HCT116 (cell line): ENCODE data around the gene RHBDF2.

Source experiments
- SP1 ChIP-seq: IDR thresholded peaks from 2 replicates; pipeline ENCODE4 v1.6.1; 2012; ENCODE audit warnings: low read depth
- ZBTB33 ChIP-seq: IDR thresholded peaks from 2 replicates; pipeline ENCODE4 v1.6.1; 2011; ENCODE audit warnings: mild to moderate bottlenecking, low read length, moderate library complexity; ENCODE audit not compliant: insufficient replicate concordance; ENCODE audit errors: extremely low read depth
- TF ChIP-seq, protein P1 (sequence below), 3 experiments: fragments of 200-600 bp in 1 of 3; sonication (generic) in 1 of 3; IDR thresholded peaks in 2 of 3; conservative IDR thresholded peaks in 1 of 3; 2 replicates each; pipeline ENCODE4 v1.5.1; 2012 to 2017; ENCODE audit warnings: low read depth in 2 of 3, low read length in 2 of 3, antibody characterized with exemption in 1 of 3, borderline replicate concordance in 1 of 3, control low read depth in 1 of 3, mild to moderate bottlenecking in 1 of 3, mixed read lengths in 1 of 3, mixed run types in 1 of 3, moderate library complexity in 1 of 3; ENCODE audit not compliant: insufficient read depth in 1 of 3

- TF ChIP-seq, protein P1, sequence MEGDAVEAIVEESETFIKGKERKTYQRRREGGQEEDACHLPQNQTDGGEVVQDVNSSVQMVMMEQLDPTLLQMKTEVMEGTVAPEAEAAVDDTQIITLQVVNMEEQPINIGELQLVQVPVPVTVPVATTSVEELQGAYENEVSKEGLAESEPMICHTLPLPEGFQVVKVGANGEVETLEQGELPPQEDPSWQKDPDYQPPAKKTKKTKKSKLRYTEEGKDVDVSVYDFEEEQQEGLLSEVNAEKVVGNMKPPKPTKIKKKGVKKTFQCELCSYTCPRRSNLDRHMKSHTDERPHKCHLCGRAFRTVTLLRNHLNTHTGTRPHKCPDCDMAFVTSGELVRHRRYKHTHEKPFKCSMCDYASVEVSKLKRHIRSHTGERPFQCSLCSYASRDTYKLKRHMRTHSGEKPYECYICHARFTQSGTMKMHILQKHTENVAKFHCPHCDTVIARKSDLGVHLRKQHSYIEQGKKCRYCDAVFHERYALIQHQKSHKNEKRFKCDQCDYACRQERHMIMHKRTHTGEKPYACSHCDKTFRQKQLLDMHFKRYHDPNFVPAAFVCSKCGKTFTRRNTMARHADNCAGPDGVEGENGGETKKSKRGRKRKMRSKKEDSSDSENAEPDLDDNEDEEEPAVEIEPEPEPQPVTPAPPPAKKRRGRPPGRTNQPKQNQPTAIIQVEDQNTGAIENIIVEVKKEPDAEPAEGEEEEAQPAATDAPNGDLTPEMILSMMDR (IDR thresholded peaks at IDR 0.05 in 2 of 3, conservative IDR thresholded peaks at IDR 0.05 in 1 of 3; ENCODE audit: borderline replicate concordance in 1 of 3, insufficient read depth in 1 of 3, low read depth in 2 of 3, low read length in 2 of 3), result no peak
- TF ChIP-seq SP1 (no peak), ZBTB33 (no peak)
Observed at GRCh38 chr17:76431509-76431908, 69.7 kb downstream of the RHBDF2 start.
